ENCODE data around the gene BRF1. TPM values are rescaled to one million over a fixed set of nuclear protein-coding genes. Genes with fewer than 3 reads are reported as not detected.

The BRF1 gene
- total RNA-seq, 1 donor from 2014 or later, result 80.5 TPM

DNA sequence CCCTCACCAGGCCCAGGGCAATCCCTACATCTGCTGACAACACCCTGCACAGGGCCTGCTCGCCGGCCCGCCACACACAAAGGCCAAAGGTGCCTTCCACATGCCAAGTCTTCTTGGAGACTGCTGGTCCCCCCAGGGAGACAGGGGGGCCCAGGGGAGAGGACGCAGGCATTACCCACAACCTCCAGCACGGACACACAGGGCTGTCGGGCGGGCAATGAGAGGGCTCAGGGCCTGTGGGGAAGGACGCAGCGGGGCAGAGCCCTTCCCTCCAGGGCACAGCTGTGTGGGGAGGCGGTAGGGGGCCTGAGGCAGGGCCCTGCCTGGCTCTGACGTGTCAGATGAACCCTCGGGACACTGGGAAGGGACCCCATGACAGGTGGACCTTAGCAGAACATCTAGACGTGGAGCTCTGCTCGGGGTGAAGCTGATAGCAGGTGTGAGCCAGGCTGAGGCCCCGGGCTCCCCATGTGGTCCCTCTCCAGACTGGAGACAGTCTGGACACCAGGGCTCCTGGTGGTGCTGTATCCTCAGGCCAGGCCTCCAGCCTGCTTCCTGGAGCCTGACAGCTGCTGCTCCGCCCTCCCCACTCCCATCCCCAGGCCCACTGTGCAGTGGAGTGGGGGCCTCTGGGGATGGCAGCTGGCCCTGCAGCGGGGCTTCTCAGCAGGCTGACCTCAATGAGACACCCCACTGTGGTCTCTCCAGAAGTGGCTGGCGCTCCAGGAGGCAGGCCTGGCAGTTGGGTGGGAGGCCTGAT lies 88.1 kb downstream of the BRF1 start:
- peak; percentile 93 for DNase-seq (ENCODE audit: low read depth)

DNA sequence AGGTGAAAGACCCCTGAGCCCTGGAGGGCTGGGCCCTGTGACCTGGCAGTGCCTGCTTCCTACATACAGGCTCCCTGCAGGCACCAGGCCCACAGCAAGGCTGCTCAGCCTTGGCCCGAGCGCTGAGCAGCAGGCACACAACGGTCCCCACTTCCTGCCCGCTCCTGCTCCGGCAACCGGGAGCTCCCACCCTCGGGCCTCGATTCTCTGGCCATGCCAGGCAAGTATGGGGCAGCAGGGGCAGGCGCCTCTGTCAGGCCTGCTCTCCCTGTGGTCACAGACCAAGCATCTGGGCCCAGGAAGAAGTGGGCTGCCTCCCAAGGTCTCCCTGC lies 89.1 kb downstream of the BRF1 start:
- no peak for DNase-seq (ENCODE audit: low read depth)

DNA sequence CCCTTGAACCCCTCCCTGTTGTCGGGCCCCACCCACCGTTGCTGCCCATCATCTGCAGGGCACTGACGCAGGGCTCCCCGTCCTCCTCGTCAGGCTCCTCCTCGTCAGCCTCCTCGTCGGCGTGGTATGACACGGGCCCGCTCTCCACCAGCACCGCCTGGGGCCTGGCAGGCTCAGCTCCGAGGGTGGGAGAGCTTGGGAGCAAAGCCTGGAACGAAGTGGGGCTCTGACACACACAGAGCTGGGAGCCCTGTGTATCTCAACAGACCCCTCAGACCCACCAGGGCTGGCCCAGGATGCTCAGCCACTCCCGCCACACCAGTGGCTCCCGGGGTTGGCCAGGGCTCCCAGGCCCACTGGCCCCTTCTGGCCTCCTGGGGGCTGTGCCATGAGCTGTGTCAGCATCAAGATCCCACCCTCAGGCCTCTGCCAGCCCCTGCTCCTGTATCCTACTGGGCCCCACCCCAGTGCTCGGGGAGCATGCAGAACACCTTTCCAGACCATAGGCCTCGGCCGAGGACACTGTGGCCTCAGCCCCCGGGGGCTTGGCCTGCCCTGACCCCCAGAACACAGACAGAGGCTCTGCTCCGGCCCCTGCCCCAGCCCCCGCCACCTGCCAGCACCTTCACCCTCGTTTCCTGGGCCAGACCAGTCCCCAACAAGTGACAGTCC lies 89.6 kb downstream of the BRF1 start:
- no peak for DNase-seq (ENCODE audit: low read depth)

DNA sequence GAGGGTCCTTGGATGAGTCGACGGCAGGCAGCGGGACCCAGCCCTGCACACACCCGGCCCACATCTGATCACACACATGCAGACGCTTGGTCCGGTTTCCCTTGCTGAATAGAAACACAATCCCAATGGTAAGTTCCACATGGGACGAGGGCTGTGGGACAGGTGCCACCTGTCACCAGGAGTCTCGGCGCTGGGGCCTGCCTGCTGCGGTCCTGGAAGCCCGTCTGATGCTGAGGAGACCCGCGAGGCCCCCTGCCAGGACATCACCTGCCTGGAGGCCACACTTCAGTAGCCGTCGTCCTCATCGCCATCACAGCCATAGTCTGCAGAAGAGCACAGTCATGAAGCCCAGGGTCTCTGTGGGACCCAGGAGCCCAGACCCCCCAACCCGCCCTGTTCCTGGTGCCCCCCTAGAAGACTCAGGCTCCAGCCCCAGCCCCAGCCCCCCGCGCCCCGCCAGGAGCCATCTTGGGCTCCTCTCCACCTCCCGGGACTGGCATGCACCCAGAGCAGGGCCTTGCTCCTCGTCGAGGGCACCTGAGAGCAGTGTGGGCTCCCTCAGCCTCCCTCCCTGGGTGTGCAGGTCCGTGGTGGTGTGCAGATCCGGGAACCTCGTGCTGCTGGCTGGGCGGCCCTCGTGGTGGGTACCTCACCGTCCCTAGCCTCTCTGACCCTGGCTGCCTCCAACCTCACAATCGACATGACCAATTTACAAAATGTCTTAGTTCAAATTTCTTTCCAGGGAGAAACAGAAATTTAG lies 90.4 kb downstream of the BRF1 start:
- no peak for DNase-seq (ENCODE audit: low read depth)

DNA sequence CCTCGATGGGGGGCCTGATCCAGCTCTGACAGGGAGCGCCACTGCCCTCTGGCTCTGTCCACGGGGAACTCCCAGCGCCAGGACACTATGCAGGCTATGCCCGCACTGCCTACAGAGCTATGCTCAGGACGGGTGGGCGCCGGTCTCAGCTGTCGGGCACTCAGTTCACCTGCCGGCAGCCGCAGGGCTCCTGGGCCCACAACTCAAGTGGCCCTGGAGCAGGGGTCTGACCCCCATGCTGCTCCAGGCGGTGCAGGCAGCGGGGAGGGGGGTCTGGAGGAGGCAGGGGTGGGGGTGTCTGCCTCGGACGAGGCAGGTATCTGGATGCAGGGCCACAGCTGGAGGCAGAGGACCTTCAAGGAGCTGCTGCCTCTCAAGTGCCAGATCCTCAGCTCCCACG lies 91.2 kb downstream of the BRF1 start:
- DNase-seq (ENCODE audit: low read depth), result no peak

DNA sequence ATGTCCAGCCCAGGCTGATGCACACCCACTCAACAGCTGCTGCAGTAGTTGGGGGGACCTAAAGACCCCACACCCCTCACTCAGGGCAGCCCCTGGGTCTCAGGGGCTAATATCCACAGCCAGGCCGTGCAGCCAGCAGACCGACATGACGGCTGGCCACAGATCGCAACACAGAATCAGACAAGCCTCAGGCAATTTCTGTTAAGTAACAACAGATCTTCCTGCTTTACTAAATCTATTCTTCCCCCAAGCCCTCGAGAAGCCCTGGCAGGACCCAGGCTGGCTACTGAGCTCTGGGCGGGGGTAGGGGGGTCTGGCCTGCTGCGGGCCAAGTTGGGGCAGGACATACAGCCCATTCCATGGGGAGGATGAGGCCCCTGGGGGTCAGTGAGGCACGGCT lies 91.7 kb downstream of the BRF1 start:
- no peak for DNase-seq (ENCODE audit: low read depth)

DNA sequence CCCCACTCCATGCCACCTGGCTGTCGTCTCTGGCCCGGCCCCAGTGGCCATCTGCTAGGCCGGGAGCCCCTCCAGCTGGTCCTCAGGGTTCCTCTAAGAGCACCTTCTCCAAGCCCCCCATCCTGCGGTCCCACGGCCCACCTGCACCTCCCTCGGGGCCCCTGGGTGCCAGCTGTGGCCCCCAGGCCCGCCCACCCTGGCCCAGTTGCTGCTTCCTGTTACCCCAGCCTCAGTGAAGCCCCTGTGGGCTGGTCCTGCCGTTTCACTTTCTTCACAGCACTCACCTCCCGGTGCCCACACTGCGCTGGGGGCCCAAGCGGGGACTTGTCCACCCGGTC lies 92.1 kb downstream of the BRF1 start:
- no peak for DNase-seq (ENCODE audit: low read depth)

DNA sequence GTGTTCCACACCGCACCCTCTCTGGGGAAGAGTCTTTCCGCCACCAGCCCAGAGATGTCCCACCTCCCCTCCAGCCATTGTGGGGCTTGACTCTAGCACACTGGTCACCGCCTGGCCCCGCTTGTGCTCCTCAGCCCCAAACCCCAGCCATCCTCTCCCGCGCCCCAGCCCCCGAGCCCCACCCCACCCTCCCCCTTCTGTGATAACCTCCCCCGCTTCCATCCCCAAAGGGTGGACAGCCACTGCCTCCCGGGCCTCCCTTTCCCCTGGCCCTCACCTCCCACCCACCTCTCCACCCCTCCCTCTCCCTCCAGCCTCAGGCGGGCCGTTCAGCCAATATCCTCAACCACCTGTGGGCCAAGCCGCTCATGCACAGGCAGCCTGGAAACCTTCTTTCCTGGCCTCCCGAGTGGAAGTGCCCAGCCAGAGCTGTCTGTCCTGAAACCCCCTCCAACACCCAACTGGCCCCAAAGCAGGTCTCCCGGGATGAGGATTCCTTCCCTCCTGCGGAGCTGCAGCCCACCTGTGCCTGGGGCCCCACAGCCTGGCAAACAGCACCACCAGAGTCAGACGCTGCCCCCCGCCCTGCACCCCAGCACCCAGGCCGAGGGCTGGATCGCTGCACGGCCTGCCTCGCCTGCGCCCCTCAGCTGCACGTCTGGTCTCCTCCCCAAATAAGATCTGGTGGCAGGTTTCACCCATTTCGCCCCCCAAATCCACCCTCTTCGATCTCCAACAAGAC lies 92.6 kb downstream of the BRF1 start:
- no peak for DNase-seq (ENCODE audit: low read depth)

DNA sequence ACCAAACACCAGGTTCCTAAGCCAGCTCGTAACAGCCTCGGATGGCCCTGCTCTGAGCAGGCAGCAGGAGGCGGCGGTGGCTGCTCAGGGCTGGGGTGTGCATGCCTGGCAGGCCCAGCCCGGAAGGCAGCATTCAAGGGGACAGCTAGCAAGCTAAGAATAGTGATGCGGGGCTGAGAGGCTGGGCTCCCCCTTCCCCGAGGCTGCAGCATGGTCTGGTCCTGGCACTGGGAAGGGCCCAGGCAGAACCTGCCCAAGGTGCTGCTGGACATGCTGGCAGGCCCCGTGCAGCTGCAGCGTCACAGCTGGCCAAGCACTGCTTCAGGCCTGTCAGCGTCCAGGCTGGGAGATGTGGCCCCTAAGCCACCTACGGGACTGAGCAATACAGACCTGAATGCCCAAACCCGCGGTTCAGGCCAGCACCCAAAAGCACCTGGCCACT lies 93.3 kb downstream of the BRF1 start:
- no peak for DNase-seq (ENCODE audit: low read depth)

DNA sequence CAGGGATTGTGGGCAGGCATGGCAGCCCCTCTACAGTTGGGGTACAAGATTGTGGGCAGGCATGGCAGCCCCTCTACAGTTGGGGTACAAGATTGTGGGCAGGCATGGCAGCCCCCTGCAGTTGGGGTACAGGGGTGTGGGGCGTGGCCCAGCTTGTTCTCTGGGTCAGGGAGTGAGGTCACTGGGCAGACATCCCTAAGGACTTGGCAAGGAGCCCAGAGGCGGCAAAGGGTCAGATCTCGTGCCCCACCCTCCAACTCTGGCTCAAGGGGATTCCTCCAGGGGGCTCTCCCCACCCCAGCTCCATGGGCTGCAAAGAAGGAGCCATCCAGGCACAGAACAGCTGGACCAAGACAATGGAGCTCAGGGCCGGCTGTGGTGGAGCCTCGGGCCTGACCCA lies 93.9 kb downstream of the BRF1 start:
- DNase-seq (ENCODE audit: low read depth), result no peak

DNA sequence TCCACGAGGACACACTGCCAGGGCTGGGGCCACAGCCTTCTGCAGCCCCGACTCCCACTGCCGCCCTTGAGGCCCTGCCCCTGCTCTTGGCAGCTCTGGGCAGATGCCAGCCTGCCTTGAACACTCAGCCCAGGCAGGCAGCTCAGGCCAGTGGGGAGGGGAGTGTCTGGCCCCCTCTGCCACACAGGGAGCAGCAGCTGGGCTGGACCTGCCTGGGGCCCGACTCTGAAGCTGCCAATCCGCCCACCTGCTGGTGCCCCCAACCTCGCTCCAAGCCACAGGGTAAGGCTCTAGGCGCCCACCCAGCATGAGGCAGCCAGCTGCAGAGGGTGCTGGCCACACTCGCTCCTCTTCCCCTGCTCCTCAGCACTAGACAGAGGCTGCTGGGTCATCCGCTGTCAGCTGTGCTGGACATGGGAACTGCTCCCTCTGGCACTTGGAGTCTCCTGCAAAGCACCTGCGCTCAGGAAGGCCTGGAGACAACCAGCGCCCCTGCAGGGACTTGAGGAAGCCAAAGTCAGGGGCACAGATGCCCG lies 95.1 kb downstream of the BRF1 start:
- DNase-seq (ENCODE audit: low read depth), result peak; percentile 80

DNA sequence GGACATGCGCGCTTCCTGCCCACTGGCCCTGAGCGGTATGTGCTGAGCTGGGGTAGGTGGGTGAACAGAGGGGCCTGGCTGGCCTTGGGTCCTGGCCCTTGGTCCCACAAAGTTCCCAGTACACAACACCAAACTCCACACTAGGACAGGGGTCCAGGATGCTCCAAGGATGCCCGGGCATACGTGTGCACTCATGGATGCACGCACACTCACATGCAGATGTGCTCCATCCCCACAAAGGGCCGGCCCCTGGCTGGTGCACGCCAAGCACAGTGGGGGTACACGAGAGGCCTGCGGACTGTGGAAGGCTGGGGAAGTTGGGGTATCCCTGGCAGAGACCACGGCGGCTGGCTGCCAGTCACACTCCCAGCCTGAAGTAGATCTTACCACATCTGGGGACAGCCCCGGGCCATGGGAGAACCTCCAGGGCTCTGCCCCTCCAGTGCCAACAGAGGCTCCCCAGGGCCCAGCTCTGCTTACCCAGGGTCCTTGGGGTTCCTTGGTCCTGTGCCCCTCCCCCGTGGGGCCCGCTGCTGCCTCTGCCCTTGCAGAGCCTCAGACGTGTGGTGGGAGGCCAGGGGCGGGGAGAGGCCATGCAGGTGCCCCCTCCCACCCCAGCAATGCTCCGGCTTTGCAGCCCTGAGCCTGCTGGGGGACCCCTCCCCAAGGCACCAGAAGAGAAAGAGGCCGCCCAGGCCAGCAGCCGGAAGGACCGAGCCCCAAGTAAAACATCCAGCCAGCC lies 95.7 kb downstream of the BRF1 start:
- DNase-seq (ENCODE audit: low read depth), result no peak

DNA sequence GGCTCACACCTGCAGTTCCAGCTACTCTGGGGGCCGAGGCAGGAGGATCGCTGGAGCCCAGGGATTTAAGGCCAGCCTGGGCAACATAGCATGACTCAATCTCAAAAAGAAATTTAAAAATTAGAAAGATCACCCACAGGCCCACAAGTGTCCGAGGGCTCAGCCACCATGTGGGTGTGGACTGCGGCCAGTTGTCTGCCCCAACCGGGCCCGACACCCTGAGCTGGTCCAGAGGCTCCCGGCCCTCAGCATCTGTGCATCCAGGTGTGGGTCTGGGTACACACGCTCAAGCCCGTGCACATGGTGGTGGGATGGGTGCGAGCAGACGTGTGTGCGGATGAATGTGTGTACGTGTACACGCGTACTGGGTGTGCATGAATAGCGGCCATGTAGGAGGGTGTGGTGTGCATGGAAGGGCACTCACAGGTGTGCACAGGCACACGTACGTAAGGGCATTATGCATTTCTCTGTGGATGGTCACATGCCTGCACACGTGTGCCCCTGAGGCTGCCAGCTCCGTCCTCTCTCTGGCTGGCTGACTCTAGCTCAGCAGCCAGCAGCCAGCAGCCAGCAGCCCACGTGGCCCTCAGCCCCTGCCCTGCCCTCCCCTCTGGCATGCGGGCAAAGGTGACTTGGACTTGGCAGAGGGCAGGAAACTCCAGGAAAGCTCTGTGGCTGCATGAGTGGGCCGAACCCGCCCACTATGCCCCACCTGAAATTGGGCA lies 96.4 kb downstream of the BRF1 start:
- DNase-seq (ENCODE audit: low read depth), result no peak

DNA sequence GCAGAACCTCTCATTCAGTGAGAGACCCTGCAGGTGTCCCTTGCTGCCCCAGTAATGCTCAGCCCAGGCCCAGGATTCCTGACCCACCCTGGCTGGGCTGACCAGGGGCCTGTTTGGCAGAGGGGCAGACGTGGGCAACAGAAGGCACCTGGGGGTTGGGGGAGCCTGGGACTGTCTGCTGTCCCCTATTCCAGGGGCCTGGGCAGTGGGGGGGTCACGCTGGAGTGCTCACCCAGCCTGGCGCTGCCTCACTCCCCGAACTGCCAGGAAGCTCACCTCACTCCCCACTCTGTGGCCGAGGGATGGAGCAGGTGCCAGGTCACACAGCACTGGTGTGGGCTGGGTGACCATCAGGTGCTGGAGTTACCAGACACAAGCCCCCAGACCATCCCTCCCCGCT lies 97.1 kb downstream of the BRF1 start:
- DNase-seq (ENCODE audit: low read depth), result no peak

DNA sequence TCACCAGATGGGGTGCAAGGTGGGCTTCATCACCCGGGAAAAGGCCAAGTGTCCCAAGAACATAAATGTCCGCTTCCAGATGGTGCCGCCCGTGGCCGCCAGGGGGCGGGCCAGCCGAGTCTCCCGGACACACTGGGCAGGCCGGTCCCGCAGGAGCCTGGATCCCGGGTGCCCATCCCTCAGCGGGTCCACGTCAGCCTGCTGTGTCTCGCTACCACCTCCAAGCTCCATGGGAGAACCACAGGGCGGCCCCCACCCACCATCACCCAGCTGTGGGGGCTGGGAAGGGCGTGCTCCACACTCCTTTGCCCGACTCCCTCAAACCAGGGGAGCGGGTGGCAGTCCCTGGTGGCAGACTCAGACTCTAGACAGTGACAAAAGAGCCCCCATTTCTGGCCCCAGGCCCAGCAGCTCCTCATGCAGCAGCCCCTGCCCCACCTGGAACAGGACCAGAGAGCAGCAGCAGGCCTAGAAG lies 97.7 kb downstream of the BRF1 start:
- DNase-seq (ENCODE audit: low read depth), result peak; percentile 71

DNA sequence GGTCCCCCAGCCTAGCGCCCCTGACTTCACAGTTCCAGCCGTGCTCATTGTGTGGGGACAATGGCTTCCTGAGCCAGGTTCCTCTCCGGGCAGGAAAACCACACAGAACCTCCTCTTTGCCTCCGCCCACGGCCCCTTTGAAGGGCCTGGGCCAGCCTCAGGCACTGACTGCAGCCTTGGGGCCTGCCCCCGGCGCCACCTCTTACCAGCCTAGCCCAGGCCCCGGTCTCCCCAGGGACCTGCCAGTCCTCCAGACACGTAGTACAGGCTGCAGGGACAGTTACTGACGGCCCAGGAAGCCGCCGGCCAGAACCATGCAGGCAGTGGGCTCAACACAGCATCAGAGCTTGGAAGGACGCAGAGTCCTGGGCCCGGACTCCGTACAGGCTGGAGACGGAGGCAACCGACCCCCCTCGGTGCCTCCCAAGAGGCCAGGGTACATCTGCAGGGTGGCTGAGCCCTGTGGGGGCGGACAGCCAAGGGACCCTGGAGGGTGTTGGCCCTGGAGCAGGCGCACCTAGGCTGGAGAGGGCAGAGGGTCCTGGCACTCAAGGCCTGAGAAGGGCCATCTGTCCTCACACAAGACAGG lies 98.8 kb downstream of the BRF1 start:
- DNase-seq (ENCODE audit: low read depth), result no peak

DNA sequence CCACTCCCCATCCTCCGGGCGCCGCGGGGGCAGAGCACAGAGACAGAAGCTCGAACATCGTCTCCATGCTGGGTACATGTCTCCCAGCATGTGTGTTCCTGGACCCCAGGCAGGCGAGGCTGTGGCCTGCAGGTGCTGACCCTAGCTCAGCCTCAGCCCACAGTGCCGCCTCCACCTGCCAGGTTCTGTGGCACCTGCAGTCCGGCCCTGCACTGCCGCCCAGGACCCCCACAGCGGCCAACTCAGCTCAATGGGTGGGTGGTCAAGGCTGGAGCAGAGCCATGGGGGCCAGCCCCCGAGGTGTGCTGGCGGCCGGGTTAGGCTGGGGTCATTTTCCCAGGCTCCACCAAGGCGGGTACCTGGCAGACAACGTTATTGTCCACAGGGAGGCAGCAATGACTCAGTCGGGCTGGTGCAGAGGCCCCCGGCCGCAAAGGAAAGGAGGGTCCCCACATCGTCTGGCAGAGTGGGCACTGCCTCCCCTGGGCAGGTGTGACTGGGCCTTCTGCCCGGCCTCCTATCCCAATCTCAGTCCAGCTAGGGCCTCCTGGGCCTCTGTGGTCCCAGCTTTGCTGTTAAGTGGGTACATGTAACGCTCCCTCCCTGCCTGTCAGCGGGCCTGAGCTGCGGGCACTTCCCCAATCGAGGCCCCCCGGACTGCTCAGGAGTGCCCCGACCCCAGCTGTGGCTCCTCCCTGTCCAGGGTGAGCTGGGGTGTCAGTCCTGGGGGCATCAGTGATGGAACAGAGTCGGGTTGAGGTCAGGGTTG lies 99.5 kb downstream of the BRF1 start:
- DNase-seq (ENCODE audit: low read depth), result no peak

DNA sequence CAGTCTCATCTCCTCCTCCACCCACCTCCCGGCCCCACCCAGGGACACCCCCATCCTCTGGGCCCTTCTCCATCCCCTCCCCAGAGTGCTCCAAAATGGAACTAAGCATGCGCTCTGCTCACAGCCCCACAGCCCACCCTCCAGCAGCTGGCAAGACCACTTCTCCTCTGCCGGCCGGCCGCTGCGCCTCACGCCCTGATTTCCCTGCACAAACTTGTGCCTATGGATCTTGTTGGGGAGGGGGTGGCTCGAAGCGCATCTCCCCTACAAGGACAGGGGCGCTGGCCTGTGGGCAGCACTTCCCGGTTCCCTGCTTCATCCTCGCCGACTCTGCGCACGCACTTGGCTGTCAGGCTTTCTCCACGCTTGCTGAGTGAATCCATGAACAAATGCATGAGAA lies 100.2 kb downstream of the BRF1 start:
- no peak for DNase-seq (ENCODE audit: low read depth)

DNA sequence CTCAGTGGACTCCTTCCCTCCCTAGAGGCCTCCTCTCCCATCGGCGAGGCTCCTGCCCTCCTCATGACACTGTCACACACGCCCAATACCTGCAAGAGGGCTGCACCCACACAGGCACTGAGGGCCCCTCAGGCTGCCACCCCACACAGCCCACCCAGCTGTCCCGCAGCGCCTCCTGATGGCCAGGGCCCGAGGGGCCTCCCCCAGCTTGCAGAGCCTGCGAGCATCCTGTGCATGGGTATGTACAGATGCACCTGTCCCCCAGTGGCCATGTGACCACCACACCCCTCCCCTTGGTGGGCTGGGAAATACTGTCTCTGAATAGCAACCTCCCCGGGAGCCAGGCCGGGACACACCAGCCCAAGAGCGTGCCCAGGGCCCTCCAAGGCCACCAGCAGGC lies 100.7 kb downstream of the BRF1 start:
- peak; percentile 40 for DNase-seq (ENCODE audit: low read depth)

Data from myocyte (in vitro differentiated cells).